A673 (cell line): ENCODE data around the gene CDADC1. TPM values are rescaled to one million over a fixed set of nuclear protein-coding genes. Genes with fewer than 3 reads are reported as not detected.
"Not testable (repeated sequence)": the region's sequence is repeated elsewhere in the genome, so short reads cannot be mapped to it uniquely, and the experiment has no call there.

Source experiments
- BruUV-seq: library from RNA; stranded (reverse); fragments of 400-500 nt; replicated peaks from 2 replicates; lab custom pipeline; 2021; lab: Mats Ljungman, UMichigan
- CTCF ChIA-PET: fragments of 300-600 bp; sonication (Branson Sonifier 250); formaldehyde crosslinking; loops from one replicate; lab custom pipeline; 2022; ENCODE audit warnings: antibody characterized with exemption; lab: Charles Lee
- POLR2A ChIA-PET: fragments of 300-600 bp; sonication (Branson Sonifier 250); formaldehyde crosslinking; loops from one replicate; lab custom pipeline; 2022; ENCODE audit warnings: antibody characterized with exemption; ENCODE audit not compliant: low non-redundant PET; lab: Charles Lee
- DNase-seq: peaks from one replicate; pipeline ENCODE4 v3.0.0-alpha.2; 2015; ENCODE audit warnings: low spot score
- H3K27ac ChIP-seq: fragments of 200-600 bp; sonication (generic); 2 replicates; pipeline ENCODE4 v1.5.1; 2016; ENCODE audit warnings: mixed run types, low read depth, mild to moderate bottlenecking, mixed read lengths, antibody characterized with exemption, low read length; ENCODE audit not compliant: poor library complexity, severe bottlenecking
- H3K27me3 ChIP-seq: fragments of 200-600 bp; sonication (generic); replicated peaks from 2 replicates; pipeline ENCODE4 v1.6.1; 2017; ENCODE audit warnings: mixed run types, low read depth, mild to moderate bottlenecking, mixed read lengths, antibody characterized with exemption, low read length; ENCODE audit not compliant: insufficient read depth, poor library complexity
- H3K36me3 ChIP-seq: fragments of 200-600 bp; sonication (generic); 2 replicates; pipeline ENCODE4 v1.6.1; 2016; ENCODE audit warnings: mixed run types, mild to moderate bottlenecking, mixed read lengths, antibody characterized with exemption, low read length; ENCODE audit not compliant: insufficient read depth, poor library complexity, severe bottlenecking
- H3K4me1 ChIP-seq: fragments of 200-600 bp; sonication (generic); 2 replicates; pipeline ENCODE4 v1.6.1; 2017; ENCODE audit warnings: mixed run types, mild to moderate bottlenecking, mixed read lengths, antibody characterized with exemption, low read length; ENCODE audit not compliant: insufficient read depth, poor library complexity, severe bottlenecking
- H3K4me3 ChIP-seq: fragments of 200-600 bp; sonication (generic); 2 replicates; pipeline ENCODE4 v1.5.1; 2016; ENCODE audit warnings: low read depth, mixed run types, mild to moderate bottlenecking, mixed read lengths, low read length; ENCODE audit not compliant: poor library complexity, severe bottlenecking
- H3K9me3 ChIP-seq: fragments of 200-600 bp; sonication (generic); 2 replicates; pipeline ENCODE4 v1.6.1; 2016; ENCODE audit warnings: mixed run types, low read depth, mild to moderate bottlenecking, mixed read lengths, antibody characterized with exemption, low read length; ENCODE audit not compliant: poor library complexity, severe bottlenecking
- EZH2 ChIP-seq: fragments of 200-600 bp; sonication (generic); IDR thresholded peaks from 2 replicates; pipeline ENCODE4 v1.6.1; 2017; ENCODE audit warnings: borderline replicate concordance, low read depth, mild to moderate bottlenecking, mixed read lengths, antibody characterized with exemption, low read length; ENCODE audit not compliant: poor library complexity, severe bottlenecking
- intact Hi-C: fragments of 100-400 bp; cut with micrococcal nuclease; formaldehyde crosslinking; loops from one replicate; pipeline ENCODE4 v1.10.0; 2022; ENCODE audit not compliant: unreplicated experiment
- total RNA-seq: library from RNA; stranded (reverse); gene quantifications from 2 replicates; pipeline ENCODE4 v1.2.3, GENCODE V29; 2021
- TF ChIP-seq, protein P1 (sequence below): fragments of 300-800, 200-600 bp; sonication (generic); conservative IDR thresholded peaks from 2 replicates; pipeline ENCODE4 v1.5.1; 2017; ENCODE audit warnings: low read depth, mild to moderate bottlenecking, antibody characterized with exemption, low read length, moderate library complexity, mixed read lengths

CDADC1 gene
- total RNA-seq, 1 experiment from 2014 or later: 19.2 TPM

- H3K4me3 ChIP-seq: no peak overlapping the region
- POLR2A ChIA-PET: no interaction called here
- no peaks in the 10 kb centered on the region for H3K4me1 ChIP-seq
- no peak for DNase-seq
- H3K36me3 ChIP-seq: no peaks in the 10 kb centered on the region
- H3K27me3 ChIP-seq: no peaks in the 10 kb centered on the region
- CTCF ChIA-PET: no interaction called here
- intact Hi-C loops: no loop called here
- no peak overlapping the region for H3K27ac ChIP-seq
- TF ChIP-seq EZH2: no peak
- TF ChIP-seq, protein P1, sequence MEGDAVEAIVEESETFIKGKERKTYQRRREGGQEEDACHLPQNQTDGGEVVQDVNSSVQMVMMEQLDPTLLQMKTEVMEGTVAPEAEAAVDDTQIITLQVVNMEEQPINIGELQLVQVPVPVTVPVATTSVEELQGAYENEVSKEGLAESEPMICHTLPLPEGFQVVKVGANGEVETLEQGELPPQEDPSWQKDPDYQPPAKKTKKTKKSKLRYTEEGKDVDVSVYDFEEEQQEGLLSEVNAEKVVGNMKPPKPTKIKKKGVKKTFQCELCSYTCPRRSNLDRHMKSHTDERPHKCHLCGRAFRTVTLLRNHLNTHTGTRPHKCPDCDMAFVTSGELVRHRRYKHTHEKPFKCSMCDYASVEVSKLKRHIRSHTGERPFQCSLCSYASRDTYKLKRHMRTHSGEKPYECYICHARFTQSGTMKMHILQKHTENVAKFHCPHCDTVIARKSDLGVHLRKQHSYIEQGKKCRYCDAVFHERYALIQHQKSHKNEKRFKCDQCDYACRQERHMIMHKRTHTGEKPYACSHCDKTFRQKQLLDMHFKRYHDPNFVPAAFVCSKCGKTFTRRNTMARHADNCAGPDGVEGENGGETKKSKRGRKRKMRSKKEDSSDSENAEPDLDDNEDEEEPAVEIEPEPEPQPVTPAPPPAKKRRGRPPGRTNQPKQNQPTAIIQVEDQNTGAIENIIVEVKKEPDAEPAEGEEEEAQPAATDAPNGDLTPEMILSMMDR: no peak
- no TSS peak for BruUV-seq
- H3K9me3 ChIP-seq: no peaks in the 10 kb centered on the region
Observed at GRCh38 chr13:49323344-49323743, 75.6 kb downstream of the CDADC1 start.

DNA sequence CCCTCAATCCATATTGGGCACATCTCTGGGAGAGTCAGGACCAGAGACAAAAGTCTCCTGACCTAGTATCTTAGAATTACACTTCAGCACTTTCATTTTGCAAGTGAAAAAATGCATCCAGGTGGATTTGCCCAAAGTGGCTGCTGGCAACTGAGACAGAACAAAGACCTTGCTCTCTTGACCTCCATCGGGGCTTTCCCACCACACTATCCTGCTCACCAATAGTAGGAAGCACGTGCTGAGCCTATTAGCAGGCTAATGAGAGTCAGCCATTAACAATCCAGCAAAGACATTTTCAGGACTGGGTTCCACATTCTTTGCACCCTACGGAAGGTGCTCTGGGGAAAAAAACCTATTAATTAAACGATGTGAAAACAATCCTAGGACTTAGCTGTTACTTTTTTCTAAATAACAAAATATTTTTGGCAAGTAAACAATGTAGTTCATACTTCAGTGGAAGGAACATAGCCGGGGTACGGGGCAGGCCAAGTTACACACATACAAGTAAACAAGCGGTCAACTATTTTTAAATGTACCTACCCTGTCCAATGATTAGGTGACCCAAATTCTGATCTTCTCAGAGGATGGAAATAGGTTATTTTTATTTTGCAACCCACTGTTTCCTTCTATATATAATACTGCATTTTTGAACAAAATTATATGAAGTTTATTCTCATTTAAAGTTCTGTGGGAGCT lies 78.6 kb downstream of the CDADC1 start:
- intact Hi-C loops: no loop called here
- Histone ChIP-seq H3K27me3 (no peaks in the 10 kb centered on the region), H3K36me3 (no peaks in the 10 kb centered on the region), H3K4me3 (no peak overlapping the region), H3K9me3 (no peaks in the 10 kb centered on the region), H3K4me1 (no peaks in the 10 kb centered on the region), H3K27ac (no peak overlapping the region)
- ChIA-PET CTCF (no interaction called here), POLR2A (no interaction called here)
- TF ChIP-seq EZH2: no peak
- TF ChIP-seq, protein P1: no peak
- DNase-seq: no peak
- BruUV-seq: no TSS peak

- H3K27ac ChIP-seq, BruUV-seq: not testable (repeated sequence)
Observed at GRCh38 chr13:49327145-49327544, 79.4 kb downstream of the CDADC1 start.

More at GRCh38 chr13:49327145-49327544, 79.4 kb downstream of the CDADC1 start:
- H3K36me3 ChIP-seq, intact Hi-C loops, H3K4me3 ChIP-seq, CTCF ChIA-PET, H3K9me3 ChIP-seq, H3K27me3 ChIP-seq, DNase-seq, H3K4me1 ChIP-seq, POLR2A ChIA-PET: not testable (repeated sequence)
